Left lung (tissue), 10 donors: Measurements from ENCODE around the gene PRR7. TPM values are rescaled to one million over a fixed set of nuclear protein-coding genes. Genes with fewer than 3 reads are reported as not detected.

Experiments
- ATAC-seq: fragments of 200-7000 bp; cut with Tn5 transposase; one replicate; pipeline ENCODE4 v1.9.1; 2020; ENCODE audit warnings: moderate library complexity
- DNase-seq, 4 donors: peaks; one replicate each; pipeline ENCODE4 v3.0.0-alpha.2; 2013 to 2020
- H3K27ac ChIP-seq, 2 donors: fragments of 200-600 bp; sonication (generic) in 1 of 2; one replicate each; pipeline versions ENCODE4 v1.5.0 to v1.8.0; 2020 to 2021
- H3K27me3 ChIP-seq, 2 donors: fragments of 200-600 bp; sonication (generic) in 1 of 2; one replicate each; pipeline versions ENCODE4 v1.5.0 to v1.8.0; 2020 to 2021
- H3K36me3 ChIP-seq, 2 donors: fragments of 200-600 bp; sonication (generic) in 1 of 2; one replicate each; pipeline versions ENCODE4 v1.5.0 to v1.8.0; 2020 to 2021
- H3K4me1 ChIP-seq, 2 donors: fragments of 200-600 bp; one replicate each; pipeline ENCODE4 v1.8.0; 2021
- H3K4me3 ChIP-seq, 2 donors: fragments of 200-600 bp; sonication (generic) in 1 of 2; one replicate each; pipeline versions ENCODE4 v1.5.0 to v1.8.0; 2020 to 2021; ENCODE audit warnings: mild to moderate bottlenecking in 1 of 2
- H3K9me3 ChIP-seq, 2 donors: fragments of 200-600 bp; sonication (generic) in 1 of 2; one replicate each; pipeline versions ENCODE4 v1.5.0 to v1.8.0; 2020 to 2021
- intact Hi-C, 2 donors: fragments of 100-400 bp; cut with DNase I; formaldehyde crosslinking; loops; one replicate each; pipeline versions ENCODE4 v1.11.2 to v1.14.2; 2022
- polyA plus RNA-seq, 6 donors: library from polyadenylated mRNA; unstranded; fragments of 120-200 nt; gene quantifications; one replicate each; pipeline ENCODE4 v1.2.1, GENCODE V29; 2013; ENCODE audit not compliant: insufficient read length in 6 of 6
- total RNA-seq, 2 donors: library from RNA; stranded (reverse); fragmentation: NEBNext Ultra II Directional; extraction: Animal tissue kit (Norgen Biotek cat#: 25700); gene quantifications; one replicate each; pipeline ENCODE4 v1.2.1, GENCODE V29; 2021
- TF ChIP-seq, protein P1 (sequence below), 2 donors: fragments of 200-600 bp; sonication (generic) in 1 of 2; IDR thresholded peaks; one replicate each; pipeline versions ENCODE4 v1.5.0 to v1.8.0; 2021; ENCODE audit warnings: antibody characterized with exemption in 2 of 2
- donor health status: DM: no; HTN: yes; CAD: no.
- donor health status: DM: no; HTN: no; CAD: no.

Gene PRR7
- total and polyA plus RNA-seq, 8 donors = 0.30 to 4.1 (median 1.0) TPM

DNA sequence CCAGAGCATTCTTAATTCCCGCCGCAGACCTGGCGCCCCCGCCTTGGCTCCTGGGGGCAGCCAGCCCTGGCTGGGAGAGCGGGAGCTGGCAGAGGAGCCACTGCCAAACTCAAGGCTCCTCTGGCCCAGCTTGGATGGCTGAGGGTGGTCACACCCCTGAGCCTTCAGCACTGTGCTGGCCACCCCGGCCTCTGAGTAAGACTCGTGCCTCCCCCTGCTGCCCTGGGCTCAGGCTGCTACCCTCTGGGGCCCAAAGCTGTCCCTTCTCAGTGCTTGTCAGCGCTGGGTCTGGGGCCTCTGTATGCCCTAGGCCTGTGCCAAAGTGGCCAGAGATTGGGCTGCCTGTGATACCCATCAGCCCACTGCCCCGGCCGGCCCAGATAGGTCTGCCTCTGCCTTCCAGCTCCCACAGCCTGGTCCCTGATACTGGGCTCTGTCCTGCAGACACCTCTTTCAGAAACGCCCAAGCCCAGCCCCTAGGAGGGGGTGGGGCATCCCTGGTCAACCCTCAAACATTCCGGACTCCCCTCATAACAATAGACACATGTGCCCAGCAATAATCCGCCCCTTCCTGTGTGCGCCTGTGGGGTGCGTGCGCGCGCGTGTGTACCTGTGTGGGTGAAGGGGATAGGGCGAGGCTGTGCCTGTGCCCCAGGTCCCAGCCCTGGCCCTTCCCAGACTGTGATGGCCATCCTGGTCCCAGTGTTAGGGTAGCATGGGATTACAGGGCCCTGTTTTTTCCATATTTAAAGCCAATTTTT is 4.4 kb upstream of the PRR7 start:
- Histone ChIP-seq H3K9me3 (no peaks in the 10 kb centered on the region), H3K27ac (no peak overlapping the region), H3K4me1 (peaks cover 2 to 26% of the 10 kb centered on the region in 2 donors), H3K27me3 (peaks cover 0 to 18% of the 10 kb centered on the region in 2 donors), H3K4me3 (no peak overlapping the region), H3K36me3 (peaks cover 0 to 67% of the 10 kb centered on the region in 2 donors)
- TF ChIP-seq, protein P1, sequence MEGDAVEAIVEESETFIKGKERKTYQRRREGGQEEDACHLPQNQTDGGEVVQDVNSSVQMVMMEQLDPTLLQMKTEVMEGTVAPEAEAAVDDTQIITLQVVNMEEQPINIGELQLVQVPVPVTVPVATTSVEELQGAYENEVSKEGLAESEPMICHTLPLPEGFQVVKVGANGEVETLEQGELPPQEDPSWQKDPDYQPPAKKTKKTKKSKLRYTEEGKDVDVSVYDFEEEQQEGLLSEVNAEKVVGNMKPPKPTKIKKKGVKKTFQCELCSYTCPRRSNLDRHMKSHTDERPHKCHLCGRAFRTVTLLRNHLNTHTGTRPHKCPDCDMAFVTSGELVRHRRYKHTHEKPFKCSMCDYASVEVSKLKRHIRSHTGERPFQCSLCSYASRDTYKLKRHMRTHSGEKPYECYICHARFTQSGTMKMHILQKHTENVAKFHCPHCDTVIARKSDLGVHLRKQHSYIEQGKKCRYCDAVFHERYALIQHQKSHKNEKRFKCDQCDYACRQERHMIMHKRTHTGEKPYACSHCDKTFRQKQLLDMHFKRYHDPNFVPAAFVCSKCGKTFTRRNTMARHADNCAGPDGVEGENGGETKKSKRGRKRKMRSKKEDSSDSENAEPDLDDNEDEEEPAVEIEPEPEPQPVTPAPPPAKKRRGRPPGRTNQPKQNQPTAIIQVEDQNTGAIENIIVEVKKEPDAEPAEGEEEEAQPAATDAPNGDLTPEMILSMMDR (IDR thresholded peaks at IDR 0.05) = no peak
- intact Hi-C loops = no loop called here
- no peak for ATAC-seq
- DNase-seq = peak in 1 of 4 donors; percentile 62

DNA sequence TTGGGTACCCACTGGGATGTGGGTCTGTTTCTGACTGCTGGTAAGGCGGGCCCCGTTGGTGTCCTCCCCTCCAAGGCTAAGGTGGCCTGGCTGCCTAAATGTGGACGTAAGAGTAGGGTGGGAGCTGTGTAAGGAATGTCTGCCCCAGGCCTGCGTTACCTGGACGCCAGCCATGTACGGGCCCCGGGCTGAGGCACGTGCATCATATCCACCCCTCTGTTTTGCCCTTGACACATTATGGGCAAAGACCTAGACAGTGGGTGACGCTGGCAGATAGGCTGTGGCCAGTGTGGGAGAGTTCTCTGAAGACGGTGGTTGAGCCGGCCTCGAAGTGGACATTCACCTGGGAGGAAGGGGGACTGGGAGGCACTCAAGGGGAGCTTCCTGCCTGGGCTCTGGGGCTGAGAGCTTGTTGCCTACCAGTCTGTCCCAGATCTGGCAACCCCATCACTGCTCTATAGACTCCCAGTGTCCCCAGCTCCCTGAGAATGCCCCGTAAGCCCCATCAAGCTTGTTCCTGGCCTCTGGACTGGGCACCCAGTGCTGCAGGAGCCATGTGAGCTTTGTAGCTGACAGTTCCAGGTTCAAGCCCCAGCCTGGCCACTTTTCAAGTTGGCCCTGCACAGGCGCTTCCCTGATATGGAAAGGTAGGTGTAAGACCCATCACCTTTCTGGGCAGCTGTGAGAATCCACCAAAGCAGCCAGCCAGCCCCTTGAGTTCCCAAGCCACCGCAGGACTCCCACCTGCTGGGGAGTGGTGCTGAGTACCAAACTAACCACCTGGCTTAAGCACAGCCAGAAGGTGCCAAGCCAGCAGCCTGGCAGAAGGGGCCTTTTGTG is 3.2 kb upstream of the PRR7 start:
- Histone ChIP-seq H3K27ac (no peak overlapping the region), H3K27me3 (peaks cover 0 to 29% of the 10 kb centered on the region in 2 donors), H3K36me3 (peaks cover 0 to 56% of the 10 kb centered on the region in 2 donors), H3K4me1 (peaks cover 7 to 38% of the 10 kb centered on the region in 2 donors), H3K4me3 (no peak overlapping the region), H3K9me3 (no peaks in the 10 kb centered on the region)
- ATAC-seq = no peak
- peak in 1 of 4 donors; percentile 48 for DNase-seq
- TF ChIP-seq, protein P1 (IDR thresholded peaks at IDR 0.05) = no peak
- intact Hi-C loops = no loop called here

DNA sequence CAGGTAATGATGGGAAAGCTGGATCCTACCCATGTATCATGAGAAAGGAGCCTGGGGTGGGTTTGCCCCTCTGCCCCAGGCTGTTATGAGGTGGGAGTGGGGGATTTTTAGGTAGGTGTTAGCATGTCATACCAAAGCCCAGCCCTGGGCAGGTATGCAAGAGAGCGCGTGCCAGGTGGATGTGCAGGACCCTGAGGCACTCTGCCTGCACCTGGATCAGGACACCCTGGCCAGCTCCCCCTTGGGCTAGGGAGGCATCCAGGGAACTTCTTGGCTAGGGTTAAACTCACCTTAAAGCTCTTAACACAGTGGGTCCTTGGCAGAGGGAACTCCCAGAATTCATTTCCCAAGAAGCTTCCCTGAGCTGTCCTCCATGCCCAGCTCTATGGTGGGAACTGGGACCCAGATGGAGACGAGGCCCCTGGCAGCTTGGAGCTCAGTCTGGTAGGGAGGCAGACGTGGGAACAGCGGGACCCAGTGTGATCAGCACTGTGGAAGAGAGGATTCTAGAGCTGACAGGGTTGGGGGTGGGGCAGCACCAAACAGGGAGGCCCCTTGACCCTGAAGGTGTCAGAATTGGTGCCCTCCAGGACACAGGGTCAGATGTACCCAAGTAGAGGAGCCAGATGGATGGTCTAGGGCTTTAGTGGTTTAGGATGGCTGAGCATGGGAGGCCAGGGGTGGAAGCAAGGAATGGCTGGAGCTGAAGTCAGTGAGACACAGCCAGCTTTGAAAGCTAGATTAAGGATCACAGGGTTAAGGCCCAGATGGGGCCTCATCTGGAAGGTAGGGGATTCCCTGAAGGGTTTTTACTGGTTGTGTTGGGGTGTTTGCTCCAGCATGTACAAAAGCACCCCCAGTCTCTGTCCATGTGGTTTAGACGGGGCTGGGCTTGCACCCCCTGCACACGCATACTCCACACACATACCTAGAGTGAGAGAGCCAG is 2.2 kb upstream of the PRR7 start:
- intact Hi-C loops = no loop called here
- H3K4me1 ChIP-seq = peaks cover 7 to 41% of the 10 kb centered on the region in 2 donors
- no peak overlapping the region for H3K4me3 ChIP-seq
- ATAC-seq (no peak), DNase-seq (peak in 1 of 4 donors; percentile 52)
- peaks cover 0 to 40% of the 10 kb centered on the region in 2 donors for H3K27me3 ChIP-seq
- no peaks in the 10 kb centered on the region for H3K9me3 ChIP-seq
- H3K27ac ChIP-seq = peak overlapping the region in 1 of 2 donors; percentile 28
- TF ChIP-seq, protein P1 (IDR thresholded peaks at IDR 0.05) = no peak
- peaks cover 0 to 46% of the 10 kb centered on the region in 2 donors for H3K36me3 ChIP-seq

DNA sequence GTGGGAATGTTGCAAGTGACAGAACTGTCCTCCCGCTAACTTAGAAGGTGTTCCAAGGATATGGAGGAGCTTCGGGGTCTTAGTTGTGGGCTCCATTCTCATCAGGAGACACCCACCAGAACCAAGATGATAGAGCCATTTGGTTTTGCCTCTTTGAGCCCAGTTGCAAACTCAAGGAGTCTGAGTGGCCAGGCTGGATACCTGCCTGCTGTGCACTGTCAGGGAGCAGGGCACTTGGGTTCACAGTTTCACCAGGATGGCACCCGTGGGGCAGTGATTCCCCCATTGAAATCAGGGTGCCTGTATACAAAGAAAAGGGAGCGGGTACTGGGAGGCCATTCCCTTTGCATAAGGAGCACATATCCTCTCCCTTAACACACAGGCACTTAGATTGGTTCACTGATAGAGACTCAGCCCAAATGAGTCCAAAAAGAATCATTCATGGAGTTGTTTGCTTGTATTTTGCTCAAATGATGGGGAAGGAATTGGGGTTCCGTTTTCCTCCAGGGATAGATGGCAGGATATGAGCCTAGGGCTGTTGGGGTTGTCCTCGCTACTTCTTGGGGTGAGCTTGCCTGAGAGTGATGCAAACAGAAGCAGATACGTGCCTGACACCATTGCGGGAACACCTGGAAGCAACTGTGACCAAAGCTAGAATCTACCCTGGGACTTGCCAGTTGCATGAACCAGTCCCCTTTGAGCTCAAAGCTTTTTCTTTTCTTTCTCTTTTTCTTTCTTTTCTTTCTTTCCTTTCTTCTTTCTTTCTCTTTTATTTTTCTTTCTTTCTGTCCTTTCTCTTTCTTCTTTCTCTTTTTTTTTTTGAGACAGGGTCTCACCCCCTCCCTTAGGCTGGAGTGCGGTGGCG is 1.3 kb upstream of the PRR7 start:
- peaks cover 0 to 49% of the 10 kb centered on the region in 2 donors for H3K27me3 ChIP-seq
- ATAC-seq (no peak), DNase-seq (no peak)
- H3K9me3 ChIP-seq = no peaks in the 10 kb centered on the region
- TF ChIP-seq, protein P1 (IDR thresholded peaks at IDR 0.05) = no peak
- intact Hi-C loops = no loop called here
- no peak overlapping the region for H3K4me3 ChIP-seq
- peaks cover 7 to 41% of the 10 kb centered on the region in 2 donors for H3K4me1 ChIP-seq
- H3K36me3 ChIP-seq = peaks cover 0 to 37% of the 10 kb centered on the region in 2 donors
- peak overlapping the region in 1 of 2 donors; percentile 64 for H3K27ac ChIP-seq
